Activated CD4-positive, alpha-beta memory T cell treated with anti-CD3 and anti-CD28 coated beads for 36 hours (primary cell): ENCODE results near the gene OTOS. TPM values are rescaled to one million over a fixed set of nuclear protein-coding genes. Genes with fewer than 3 reads are reported as not detected.

Experiments used
- CTCF ChIA-PET: fragments of 350-600 bp; sonication (Branson Sonifier 250); formaldehyde crosslinking; loops from one replicate; lab custom pipeline; 2021; ENCODE audit warnings: antibody characterized with exemption, inconsistent platforms; lab: Charles Lee
- POLR2A ChIA-PET: fragments of 350-600 bp; sonication (Branson Sonifier 250); formaldehyde crosslinking; loops from one replicate; lab custom pipeline; 2021; ENCODE audit warnings: antibody characterized with exemption; lab: Charles Lee
- DNase-seq: peaks from one replicate; pipeline ENCODE4 v3.0.0-alpha.2; 2020
- H3K27ac Mint-ChIP-seq: one replicate; pipeline ENCODE4 v1.8.0; 2021; ENCODE audit warnings: mixed read lengths
- H3K27me3 Mint-ChIP-seq: one replicate; pipeline ENCODE4 v1.8.0; 2021; ENCODE audit warnings: mixed read lengths
- H3K36me3 Mint-ChIP-seq: one replicate; pipeline ENCODE4 v1.8.0; 2021; ENCODE audit warnings: mixed read lengths
- H3K4me1 Mint-ChIP-seq: one replicate; pipeline ENCODE4 v1.8.0; 2021; ENCODE audit warnings: low read depth, mixed read lengths
- H3K4me3 Mint-ChIP-seq: one replicate; pipeline ENCODE4 v1.8.0; 2021; ENCODE audit warnings: mild to moderate bottlenecking, mixed read lengths
- H3K9me3 Mint-ChIP-seq: one replicate; pipeline ENCODE4 v1.8.0; 2021; ENCODE audit warnings: mixed read lengths
- intact Hi-C: fragments of 100-400 bp; cut with micrococcal nuclease; formaldehyde crosslinking; loops from one replicate; pipeline ENCODE4 v1.15.1; 2023
- total RNA-seq, 2 experiments: library from RNA; stranded (reverse); gene quantifications; one replicate each; pipeline ENCODE4 v1.2.3, GENCODE V29; 2021

The OTOS gene
- total RNA-seq, 2 experiments from 2014 or later = not detected

DNA sequence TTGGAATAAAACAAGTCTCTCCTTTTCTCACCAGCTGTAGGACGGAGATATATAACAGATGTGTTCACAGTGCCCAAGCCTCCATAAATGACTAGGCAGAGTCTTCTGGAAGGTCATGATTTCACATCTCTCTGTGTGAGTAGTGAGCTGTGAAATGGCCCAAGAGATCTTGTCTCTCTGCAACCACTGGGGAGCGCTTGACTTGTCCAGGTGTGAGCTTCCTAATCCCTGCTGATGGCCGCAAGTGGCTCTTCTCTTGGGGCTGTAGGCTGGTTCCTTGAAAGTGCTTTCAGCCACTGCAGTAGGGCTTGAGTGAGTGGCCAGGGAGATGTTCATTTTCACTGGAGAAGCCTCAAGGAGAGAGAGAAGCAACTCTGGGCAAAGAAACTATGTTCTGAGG, 38.1 kb upstream of the OTOS start:
- intact Hi-C loops = no loop called here
- H3K9me3 Mint-ChIP-seq = no peaks in the 10 kb centered on the region
- no peaks in the 10 kb centered on the region for H3K36me3 Mint-ChIP-seq
- no peak overlapping the region for H3K27ac Mint-ChIP-seq
- ChIA-PET CTCF (interaction anchor here (1.0 kb wide), 1 partner anchor 27 kb away, joined by 3 read pairs; no protein-coding TSS in a partner anchor), POLR2A (no interaction called here)
- peaks cover 19% of the 10 kb centered on the region for H3K27me3 Mint-ChIP-seq
- no peaks in the 10 kb centered on the region for H3K4me1 Mint-ChIP-seq
- no peak overlapping the region for H3K4me3 Mint-ChIP-seq
- DNase-seq = no peak

DNA sequence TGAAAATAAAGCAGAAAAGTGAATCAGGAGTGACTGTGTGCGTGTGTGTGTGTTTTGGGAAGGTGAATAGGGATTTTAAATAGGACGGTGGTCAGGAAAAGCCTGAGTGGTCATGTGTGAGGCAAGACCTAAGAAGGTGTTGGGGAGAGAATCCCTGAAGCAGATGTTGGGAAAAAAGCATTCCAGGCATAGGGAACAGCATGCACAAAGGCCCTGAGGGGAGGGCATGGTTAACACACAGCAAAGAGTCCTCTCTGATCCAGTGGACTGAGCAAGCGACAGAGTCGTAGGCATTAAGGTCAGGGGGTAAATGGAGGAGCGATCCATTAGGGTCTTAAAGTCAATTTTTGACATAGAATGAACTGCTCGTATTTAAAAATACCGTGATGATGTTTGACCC, 34.0 kb upstream of the OTOS start:
- Mint-ChIP-seq H3K27ac (no peak overlapping the region), H3K4me3 (no peak overlapping the region), H3K36me3 (no peaks in the 10 kb centered on the region), H3K9me3 (no peaks in the 10 kb centered on the region), H3K4me1 (no peaks in the 10 kb centered on the region), H3K27me3 (peaks cover 7% of the 10 kb centered on the region)
- DNase-seq = no peak
- CTCF ChIA-PET = no interaction called here
- POLR2A ChIA-PET = no interaction called here
- intact Hi-C loops = no loop called here

DNA sequence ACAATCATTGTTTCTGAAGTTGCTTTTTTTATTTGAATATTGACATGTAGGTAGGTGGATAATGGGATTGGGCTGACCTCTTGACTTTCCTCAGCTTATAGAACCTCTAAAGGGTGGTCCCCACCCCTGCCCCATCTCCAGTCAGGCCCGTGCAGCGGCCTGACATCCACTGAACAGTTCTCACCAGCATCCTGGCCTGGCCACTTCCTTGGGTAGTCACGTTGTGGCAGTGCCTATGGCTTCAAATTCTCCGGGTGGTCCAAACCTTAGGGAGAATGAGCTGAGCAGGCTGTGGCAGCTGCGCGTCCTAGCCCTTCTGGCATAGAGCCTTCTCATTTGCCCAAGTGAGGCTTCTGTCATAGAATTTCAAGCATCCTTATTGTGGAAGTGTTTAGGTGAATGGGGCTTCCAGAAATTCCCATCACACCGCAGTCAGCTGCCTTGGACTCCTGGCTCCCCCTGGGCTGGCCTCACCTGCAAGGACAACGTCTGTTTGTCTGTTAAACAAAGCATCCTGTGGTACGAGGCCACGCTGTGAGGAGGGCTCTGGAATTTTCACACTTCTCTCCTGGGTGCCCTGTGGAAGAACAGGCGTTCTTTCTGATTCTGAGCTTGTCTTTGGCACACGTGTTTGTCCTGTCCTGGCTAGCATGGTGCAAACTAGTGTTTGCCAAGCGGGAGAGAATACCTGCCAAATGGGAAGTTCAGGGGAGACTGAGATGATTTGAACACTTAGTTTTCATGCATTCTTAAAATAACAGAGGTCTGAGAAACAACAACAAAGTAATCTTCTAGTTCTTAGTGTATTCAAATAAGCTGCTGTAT, 31.8 kb upstream of the OTOS start:
- intact Hi-C loops = no loop called here
- H3K27me3 Mint-ChIP-seq = peaks cover 9% of the 10 kb centered on the region
- ChIA-PET POLR2A (no interaction called here), CTCF (no interaction called here)
- no peaks in the 10 kb centered on the region for H3K4me1 Mint-ChIP-seq
- DNase-seq = no peak
- no peaks in the 10 kb centered on the region for H3K36me3 Mint-ChIP-seq
- H3K9me3 Mint-ChIP-seq = no peaks in the 10 kb centered on the region
- no peak overlapping the region for H3K27ac Mint-ChIP-seq
- H3K4me3 Mint-ChIP-seq = no peak overlapping the region

DNA sequence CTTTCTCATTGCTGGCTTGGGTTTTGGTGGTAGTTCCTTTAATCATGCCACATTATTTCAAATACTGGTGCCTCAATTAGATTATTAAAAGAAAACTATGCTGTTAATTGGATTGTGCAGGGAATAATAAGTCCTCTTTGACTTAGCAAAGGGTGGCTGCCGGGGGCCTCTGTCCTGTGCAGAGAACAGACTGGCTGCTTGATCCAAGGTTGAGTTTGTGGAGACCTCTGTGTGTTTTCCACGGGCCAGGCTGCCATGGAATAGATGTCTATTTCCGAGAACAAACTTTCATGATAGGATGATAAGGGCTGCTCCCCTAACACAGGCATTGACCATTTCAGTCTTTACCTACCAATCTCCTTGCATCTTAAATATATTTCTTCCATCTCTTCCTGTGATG, 30.4 kb upstream of the OTOS start:
- H3K36me3 Mint-ChIP-seq = no peaks in the 10 kb centered on the region
- H3K4me1 Mint-ChIP-seq = no peaks in the 10 kb centered on the region
- ChIA-PET CTCF (interaction anchor here (1.8 kb wide), 1 partner anchor 20 kb away, joined by 4 read pairs; no protein-coding TSS in a partner anchor), POLR2A (no interaction called here)
- no peak overlapping the region for H3K27ac Mint-ChIP-seq
- no peaks in the 10 kb centered on the region for H3K9me3 Mint-ChIP-seq
- H3K27me3 Mint-ChIP-seq = peaks cover 9% of the 10 kb centered on the region
- no peak for DNase-seq
- no peak overlapping the region for H3K4me3 Mint-ChIP-seq
- intact Hi-C loops = no loop called here

DNA sequence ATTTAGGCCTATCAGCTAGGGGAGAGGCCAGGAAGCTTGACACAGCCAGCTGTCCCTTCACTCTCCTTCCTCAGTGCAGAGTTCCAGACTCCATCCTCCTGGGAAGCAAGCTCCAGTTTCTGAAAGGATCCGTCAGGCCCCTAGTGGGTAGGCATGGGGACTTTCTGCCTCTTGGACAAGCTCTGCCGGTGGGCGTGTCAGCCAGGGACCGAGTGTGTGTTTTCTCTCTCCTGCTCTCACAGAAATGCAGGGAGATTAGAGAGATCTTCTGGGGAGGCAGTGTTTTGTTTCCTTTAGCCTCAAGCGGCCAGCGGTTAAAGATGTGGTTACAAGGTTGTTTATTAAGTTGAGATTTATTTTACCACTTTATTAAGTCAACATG, 29.9 kb upstream of the OTOS start:
- no peak overlapping the region for H3K4me3 Mint-ChIP-seq
- no peak for DNase-seq

DNA sequence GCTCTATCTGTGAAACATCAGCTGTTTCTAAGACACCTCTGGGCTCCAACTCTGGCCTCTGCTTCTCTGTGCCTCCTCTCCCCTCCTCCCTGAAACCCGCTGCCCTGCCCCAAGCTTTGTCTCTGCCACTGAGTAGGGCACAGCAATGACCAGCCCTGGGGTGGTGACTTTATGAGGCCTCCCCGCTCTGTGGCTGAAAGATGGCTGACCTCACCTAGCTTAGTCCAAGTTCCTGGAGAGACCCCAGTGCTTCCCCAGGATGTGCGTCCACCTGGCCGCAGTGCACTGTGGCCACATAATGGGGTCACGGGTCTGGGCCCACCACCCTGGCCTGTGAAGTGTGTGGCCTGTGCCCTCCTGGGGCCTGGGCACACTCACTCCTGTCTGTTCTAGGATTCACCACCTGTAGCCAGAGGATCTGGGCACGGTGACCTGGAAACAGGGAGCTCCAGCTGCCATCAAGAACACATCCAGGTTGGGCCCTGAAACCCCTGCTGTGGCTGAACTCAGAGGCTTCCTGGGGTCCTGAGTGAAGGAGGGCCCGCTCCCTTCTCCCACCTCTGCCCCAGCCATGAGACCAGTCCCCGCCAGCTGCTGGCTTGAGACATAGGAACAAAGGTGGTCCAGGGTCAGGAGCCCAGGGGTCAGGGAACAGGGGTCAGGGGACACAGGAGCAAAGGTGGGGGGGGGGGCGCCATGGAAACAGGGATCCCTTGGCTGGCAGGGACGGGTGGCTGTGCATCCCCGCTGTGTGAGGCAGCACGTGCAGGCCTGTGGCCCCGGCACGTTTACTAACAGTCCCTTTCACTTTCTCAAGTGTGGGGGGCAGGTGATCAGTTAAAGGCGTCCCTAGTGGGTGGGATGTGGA, 29.3 kb upstream of the OTOS start:
- ChIA-PET CTCF (interaction anchor here (1.8 kb wide), 1 partner anchor 19 kb away, joined by 4 read pairs; no protein-coding TSS in a partner anchor), POLR2A (no interaction called here)
- Mint-ChIP-seq H3K4me1 (no peaks in the 10 kb centered on the region), H3K27me3 (peaks cover 9% of the 10 kb centered on the region), H3K27ac (no peak overlapping the region), H3K36me3 (no peaks in the 10 kb centered on the region), H3K9me3 (no peaks in the 10 kb centered on the region), H3K4me3 (no peak overlapping the region)
- DNase-seq = no peak
- intact Hi-C loops = no loop called here

More for the DNA sequence above, 29.9 kb upstream of the OTOS start:
- CTCF ChIA-PET = interaction anchor here (1.8 kb wide), 1 partner anchor 20 kb away, joined by 4 read pairs; no protein-coding TSS in a partner anchor
- Mint-ChIP-seq H3K27me3 (peaks cover 8% of the 10 kb centered on the region), H3K27ac (no peak overlapping the region), H3K4me1 (no peaks in the 10 kb centered on the region), H3K9me3 (no peaks in the 10 kb centered on the region), H3K36me3 (no peaks in the 10 kb centered on the region)
- POLR2A ChIA-PET = no interaction called here
- intact Hi-C loops = no loop called here

DNA sequence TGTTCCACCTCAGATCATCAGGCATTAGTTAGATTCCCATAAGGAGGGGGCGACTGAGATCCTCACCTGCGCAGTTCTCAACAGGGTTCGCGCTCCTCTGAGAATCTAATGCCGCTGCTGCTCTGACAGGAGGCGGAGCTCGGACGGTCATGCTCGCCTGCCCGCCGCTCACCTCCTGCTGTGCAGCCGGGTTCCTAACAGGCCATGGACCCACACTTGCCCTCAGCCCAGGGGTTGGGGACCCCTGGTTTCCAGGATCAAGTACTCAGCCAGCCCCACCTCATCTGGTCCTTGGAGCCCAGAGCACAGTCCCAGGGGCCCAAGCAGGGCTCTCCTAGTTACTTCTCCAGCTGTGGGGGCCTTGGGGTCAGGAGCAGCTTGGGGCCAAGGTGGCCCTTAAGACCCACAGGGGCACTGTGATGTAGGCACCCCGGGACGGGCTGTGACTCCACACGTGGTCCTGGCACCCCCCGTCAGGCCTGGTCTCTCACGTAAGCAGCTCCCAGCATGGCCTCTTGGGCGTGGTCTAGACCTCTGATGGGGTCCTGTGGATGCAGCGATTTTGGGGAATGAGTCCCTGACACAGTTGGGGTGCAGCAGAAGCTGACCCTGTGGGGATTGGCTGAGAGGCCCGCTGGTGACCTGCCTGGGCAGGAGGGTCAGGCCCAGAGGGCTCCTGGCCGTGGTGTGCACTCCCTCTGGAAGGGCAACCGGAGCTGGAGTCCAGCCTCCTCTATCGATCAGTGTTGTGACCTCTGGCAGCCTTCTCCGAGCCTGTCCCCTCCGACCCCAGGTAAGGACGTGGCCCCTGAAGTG, 28.3 kb upstream of the OTOS start:
- no peaks in the 10 kb centered on the region for H3K36me3 Mint-ChIP-seq
- DNase-seq = no peak
- no peak overlapping the region for H3K4me3 Mint-ChIP-seq
- ChIA-PET CTCF (interaction anchor here (1.8 kb wide), 1 partner anchor 18 kb away, joined by 4 read pairs; no protein-coding TSS in a partner anchor), POLR2A (no interaction called here)
- H3K4me1 Mint-ChIP-seq = no peaks in the 10 kb centered on the region
- intact Hi-C loops = no loop called here
- H3K9me3 Mint-ChIP-seq = peaks cover 3% of the 10 kb centered on the region
- peaks cover 9% of the 10 kb centered on the region for H3K27me3 Mint-ChIP-seq
- no peak overlapping the region for H3K27ac Mint-ChIP-seq

DNA sequence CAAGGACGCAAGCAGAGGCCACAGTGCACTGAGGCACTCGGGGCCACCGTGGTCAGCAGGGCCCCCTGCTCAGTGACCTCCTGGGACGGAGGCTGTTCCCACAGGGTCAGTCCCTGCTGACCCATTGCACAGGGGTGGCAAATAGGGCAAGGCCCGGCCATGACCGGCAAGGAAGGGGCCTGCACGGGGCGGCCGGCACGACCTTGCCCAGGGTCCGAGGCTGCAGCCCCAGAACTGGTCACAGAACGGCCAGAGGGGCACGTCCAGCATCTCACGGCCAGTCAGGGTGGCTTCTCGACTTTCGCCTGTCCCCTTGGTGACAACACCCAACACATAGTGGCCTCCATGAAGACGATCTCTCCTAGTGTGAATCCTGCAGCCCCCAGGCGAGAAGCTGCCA, 27.6 kb upstream of the OTOS start:
- intact Hi-C loops = no loop called here
- Mint-ChIP-seq H3K4me1 (no peaks in the 10 kb centered on the region), H3K27me3 (peaks cover 9% of the 10 kb centered on the region), H3K36me3 (no peaks in the 10 kb centered on the region), H3K4me3 (no peak overlapping the region), H3K9me3 (peaks cover 3% of the 10 kb centered on the region), H3K27ac (no peak overlapping the region)
- DNase-seq = no peak
- ChIA-PET POLR2A (no interaction called here), CTCF (no interaction called here)

DNA sequence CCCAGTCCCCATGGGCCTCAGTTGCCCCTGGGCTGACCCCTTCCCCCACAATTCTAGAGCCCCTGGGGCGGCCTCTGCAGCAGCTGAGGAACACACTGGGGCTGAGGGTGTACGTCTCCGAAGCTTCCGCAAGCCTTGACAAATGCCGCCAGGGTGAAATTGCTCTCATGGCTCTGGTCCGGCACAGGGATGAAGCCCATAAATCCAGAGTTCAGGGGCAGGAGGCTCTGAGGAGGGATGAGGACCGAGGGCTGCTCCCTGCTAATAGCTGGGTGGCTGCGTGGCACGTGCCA, 27.1 kb upstream of the OTOS start:
- H3K27ac Mint-ChIP-seq = no peak overlapping the region
- intact Hi-C loops = no loop called here
- DNase-seq = no peak
- ChIA-PET POLR2A (no interaction called here), CTCF (no interaction called here)
- no peak overlapping the region for H3K4me3 Mint-ChIP-seq
- no peaks in the 10 kb centered on the region for H3K4me1 Mint-ChIP-seq
- peaks cover 3% of the 10 kb centered on the region for H3K9me3 Mint-ChIP-seq
- H3K36me3 Mint-ChIP-seq = no peaks in the 10 kb centered on the region
- H3K27me3 Mint-ChIP-seq = peaks cover 9% of the 10 kb centered on the region

DNA sequence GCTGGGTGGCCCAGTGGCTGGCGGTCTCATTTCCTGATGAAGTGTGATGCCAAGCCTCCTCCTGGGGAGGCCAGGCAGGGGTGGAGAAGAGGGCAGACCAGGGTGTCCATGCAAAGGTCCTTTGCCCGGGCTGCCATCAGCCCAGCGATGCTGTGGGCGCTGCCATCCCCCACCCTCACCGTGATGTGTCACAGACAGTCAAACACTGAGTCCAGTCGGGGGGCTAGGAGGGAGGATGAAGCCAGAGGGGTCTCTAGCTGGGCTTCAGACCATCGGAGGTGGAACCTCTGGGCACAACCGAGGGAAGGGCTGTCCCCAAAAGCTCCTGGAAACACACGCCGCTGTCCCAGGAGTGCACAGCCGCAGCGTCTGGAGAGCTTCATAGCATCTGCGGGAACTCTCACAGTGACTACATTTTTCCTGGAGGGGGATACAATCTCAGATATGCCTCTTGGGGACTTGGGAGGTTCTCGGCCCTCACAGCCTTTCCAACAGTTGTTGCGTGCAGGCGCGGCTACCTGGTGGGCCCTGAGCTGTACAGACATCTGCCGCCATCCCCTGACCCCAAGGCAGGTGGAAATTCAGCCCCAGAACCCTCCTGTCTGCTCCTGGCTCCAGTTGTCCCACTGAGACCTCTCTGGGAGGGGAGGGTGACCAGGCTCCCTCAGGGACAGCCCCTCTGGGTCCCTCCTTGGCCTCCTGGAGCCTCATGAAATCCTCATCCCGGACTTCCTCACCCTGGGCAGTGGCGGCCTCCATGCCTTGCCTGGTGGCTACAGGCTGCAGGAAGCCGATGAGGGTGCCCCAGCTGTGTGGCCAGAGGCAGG, 26.5 kb upstream of the OTOS start:
- intact Hi-C loops = no loop called here
- ChIA-PET POLR2A (no interaction called here), CTCF (no interaction called here)
- Mint-ChIP-seq H3K4me3 (no peak overlapping the region), H3K4me1 (no peaks in the 10 kb centered on the region), H3K27ac (no peak overlapping the region), H3K27me3 (peaks cover 9% of the 10 kb centered on the region), H3K36me3 (no peaks in the 10 kb centered on the region), H3K9me3 (peaks cover 3% of the 10 kb centered on the region)
- no peak for DNase-seq

DNA sequence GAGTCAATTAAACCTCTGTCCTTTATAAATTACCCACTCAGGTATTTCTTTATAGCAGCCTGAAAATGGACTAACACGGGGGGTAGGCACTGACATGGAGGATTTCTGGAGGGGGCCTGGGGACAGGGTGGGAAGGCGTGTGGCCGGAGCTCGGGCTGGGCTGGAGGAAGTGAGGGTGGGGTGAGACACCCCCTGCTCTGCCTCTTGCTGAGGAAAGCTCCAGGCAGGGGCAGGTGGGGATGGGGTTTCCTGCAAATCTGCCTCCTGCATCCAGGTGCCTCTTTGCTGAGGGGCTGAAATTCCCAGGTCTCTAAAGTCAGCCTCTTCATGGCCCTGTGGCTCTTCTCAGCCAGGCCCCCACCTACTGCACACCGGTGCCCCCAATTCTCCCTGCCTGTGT, 25.7 kb upstream of the OTOS start:
- POLR2A ChIA-PET = no interaction called here
- Mint-ChIP-seq H3K9me3 (peaks cover 3% of the 10 kb centered on the region), H3K27me3 (peaks cover 11% of the 10 kb centered on the region), H3K4me3 (no peak overlapping the region), H3K4me1 (no peaks in the 10 kb centered on the region), H3K36me3 (no peaks in the 10 kb centered on the region), H3K27ac (no peak overlapping the region)
- DNase-seq = no peak
- CTCF ChIA-PET = no interaction called here
- intact Hi-C loops = no loop called here
